Stimulated activated CD4-positive, alpha-beta T cell treated with anti-CD3 and anti-CD28 coated beads, Interleukin-1b, Interleukin-23, amount 100 ng/mL, for 1 hour (primary cell): ENCODE data around the gene HIGD1C.
"Not testable (repeated sequence)": the region's sequence is repeated elsewhere in the genome, so short reads cannot be mapped to it uniquely, and the experiment has no call there.

Source experiments
- DNase-seq, 2 donors: peaks; one replicate each; pipeline ENCODE4 v3.0.0-alpha.2; 2020; ENCODE audit warnings: low read depth in 2 of 2

Gene HIGD1C

DNA sequence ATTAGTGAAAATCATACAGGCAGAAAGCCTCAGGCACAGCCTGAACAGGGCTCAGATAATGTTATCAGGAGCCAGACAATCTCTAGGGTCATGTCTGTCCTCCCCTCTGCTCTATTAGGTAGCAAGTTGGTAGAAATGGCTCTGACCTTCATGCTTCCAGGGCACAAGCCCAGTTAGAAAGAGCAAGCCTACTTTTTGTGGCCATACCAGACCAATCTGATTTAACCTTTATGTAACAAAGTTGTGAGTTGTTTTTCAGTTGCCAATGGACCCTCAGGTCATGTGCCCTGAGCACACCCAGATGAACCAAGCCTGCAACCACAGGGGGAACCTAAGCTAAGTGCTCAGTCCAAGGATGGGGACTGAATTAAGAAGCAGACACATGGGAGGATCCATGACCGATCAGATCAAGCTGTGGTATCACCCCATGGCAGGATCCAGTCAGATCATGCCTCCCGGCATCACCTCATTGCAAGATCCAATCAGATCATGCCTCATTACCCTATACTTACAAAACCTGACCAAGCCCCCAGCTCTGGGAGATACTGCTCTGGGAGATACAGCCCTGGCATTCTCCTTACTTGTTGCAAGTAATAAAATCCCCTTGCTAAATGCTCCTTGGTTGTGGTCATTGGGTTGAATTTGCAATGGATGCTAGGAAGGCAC, 18.8 kb upstream of the HIGD1C start:
- DNase-seq: no peak

GRCh38 chr12:50934371-50934851, 17.9 kb upstream of the HIGD1C start:
- no peak for DNase-seq

DNA sequence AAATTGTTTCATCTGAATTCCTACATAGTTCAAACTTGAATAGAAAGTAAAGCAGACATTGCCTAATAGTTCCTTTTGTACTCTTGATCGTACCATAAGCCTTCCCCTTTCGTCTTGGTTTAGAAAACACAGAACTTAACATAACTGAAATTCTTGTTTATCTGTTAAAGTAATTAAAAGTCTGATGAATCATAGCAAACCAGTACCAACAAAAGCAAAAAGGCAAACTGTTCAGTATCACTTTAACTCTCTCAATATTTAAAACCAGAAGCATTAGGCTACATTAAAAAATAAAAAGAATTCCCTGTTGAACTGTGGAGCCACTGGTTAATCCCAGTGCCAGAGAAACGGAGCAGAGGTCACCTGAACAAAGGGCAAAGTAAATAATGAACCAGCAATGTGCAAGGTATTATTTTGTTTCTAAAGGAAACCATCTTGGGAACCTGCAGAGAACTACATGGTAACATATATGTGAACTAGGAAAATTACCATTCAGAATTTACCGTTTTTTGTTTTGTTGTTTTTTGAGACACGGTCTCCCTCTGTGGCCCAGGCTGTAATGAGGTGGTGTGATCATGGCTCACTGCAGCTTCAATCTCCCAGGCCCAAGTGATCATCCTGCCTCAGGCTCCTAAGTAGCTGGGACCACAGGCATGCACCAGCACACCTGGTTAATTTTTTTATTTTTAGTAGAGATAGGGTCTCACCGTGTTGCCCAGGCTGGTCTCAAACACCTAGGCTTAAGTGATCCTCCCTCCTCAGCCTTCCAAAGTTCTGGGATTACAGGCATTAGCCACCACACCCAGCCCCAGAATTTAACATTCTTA, 17.1 kb upstream of the HIGD1C start:
- DNase-seq: no peak

DNA sequence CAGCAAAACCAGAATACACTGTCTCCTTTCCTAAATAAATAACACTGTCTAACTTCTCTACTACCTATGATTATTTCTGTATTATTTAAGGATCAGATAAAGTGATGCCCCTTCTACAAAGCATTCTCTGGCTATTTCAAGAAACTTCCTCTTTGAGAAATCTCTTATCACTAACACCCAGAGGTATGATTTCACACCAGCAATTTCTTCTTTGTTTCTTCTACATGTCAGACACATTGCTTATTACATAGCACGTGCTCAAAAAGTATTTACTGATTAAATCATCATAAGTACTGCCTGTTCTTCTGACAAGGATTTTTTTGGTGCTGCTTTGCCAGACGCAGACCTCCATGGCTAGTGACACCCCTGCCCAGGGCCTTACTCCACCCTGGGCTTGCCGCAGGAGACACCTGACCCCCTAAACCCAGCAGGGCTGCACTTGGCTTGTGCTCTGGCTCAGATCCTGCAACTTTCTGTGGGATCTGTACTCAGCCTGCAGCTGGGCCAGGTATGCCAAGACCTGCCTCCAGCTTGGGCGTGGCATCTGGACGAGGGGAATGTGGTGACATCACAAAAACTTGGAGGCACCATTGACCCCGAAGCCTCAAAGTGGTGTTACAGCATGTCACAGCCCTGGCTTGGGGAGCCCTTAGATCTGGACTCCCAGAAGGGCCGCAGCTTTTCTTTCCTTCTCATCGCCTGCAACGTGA, 15.4 kb upstream of the HIGD1C start:
- DNase-seq: no peak

GRCh38 chr12:50937653-50938052, 14.7 kb upstream of the HIGD1C start:
- no peak for DNase-seq

DNA sequence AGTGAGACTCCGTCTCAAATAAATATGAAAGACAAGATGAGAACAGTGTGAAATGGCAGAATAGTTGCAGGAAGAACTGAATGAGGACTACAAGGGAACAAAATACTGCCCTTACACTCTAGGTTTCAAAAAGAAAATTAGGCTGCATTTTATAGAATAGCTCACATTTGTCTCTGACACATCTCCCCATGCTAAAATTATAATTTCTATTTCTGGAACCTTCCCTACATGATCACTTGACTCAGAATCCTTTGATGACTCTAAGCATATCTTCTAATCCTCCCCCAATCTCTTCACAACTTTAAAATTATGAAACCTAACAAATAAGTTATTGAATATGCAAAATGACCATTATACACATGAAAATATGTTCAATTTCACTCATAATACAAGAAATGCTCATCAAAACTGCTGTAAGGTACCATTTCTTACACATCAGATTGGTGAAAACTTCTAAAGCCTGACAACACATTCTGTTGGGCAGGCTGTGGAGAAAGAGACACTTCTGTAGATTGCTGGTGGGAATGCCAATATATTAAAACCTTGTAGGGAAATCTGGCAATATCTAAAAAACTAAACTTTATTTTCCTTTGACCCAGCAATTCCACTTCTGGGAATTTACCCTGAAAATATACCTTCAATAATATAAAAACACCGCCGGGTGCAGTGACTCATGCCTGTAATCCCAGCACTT, 4.3 kb upstream of the HIGD1C start:
- no peak for DNase-seq

DNA sequence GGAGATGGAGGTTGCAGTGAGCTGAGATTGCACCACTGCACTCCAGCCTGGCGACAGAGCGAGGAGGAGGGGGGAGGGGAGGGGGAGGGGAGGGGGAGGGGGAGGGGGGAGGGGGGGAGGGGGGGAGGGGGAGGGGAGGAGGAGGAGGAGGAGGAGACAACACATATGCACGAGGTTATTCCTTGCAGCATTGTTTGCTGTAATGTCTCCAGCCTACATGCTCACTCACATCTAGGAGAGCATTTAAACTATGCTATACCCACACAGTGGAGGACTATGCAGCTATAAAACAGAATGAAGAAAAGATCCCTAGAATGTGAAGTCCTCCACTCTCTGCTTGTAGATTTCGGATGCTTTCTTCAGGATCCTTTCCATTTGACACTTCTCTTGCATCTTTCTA, 3.5 kb upstream of the HIGD1C start:
- no peak for DNase-seq

DNA sequence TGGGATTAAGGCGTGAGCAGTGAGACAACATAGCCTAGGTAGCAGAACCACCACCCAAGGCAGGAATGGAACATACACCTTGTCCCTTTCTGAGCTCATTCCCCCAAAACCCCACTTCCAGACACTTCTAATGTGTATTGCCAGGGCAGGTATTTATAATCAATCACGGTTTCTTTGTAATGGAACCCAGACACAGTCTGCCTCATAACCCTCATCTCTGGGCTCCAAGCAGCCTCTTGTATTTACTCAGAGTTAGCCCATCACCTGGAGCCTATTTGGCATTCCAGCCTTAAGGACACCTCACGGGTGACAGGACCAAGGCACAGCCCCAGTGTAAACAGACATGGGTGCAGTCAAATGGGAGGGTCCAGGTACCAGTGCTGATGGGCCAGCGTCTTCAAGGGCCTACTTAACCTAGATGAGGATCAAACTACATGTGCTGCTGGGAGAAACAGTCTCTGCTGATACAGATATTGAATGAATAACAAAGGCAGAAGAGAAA, 2.5 kb upstream of the HIGD1C start:
- no peak for DNase-seq

GRCh38 chr12:50951112-50951511, 1.2 kb upstream of the HIGD1C start:
- DNase-seq: no peak

DNA sequence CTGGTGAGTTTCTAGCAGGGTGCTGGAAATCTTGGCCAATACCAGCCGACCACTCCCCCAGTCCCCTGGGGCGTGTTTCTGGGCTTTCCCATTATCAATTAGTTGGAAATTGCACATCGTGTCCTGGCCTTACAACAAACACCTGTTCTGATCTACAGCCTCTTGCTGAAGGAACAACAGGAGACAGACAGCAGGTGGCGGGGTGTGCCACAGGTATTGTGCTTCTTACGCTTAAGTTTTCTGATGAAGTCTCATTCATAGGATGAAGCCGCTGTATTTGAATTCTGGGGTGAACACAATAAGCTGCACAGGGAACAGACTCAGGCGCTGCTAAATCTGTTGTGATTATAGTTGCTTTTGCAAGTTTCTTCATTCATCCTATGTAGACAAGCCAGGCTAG, 703 bp downstream of the HIGD1C start:
- DNase-seq: no peak

DNA sequence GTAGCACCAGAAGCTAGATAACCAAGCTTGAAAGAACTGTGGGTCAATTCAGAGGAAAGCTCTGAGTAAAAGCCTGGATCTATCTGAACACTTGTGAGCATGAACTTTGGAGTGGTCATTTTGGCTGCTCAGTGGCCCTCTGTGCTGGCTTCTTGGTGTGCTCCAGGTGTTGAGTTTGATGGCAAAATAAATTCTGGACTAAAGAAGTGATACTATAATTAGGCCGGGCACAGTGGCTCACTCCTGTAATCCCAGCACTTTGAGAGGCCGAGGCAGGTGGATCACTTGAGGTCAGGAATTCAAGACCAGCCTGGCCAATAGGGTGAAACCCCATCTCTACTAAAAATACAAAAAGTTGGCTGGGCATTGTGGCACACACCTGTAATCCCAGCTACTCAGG, 2.4 kb downstream of the HIGD1C start:
- DNase-seq: not testable (repeated sequence)

DNA sequence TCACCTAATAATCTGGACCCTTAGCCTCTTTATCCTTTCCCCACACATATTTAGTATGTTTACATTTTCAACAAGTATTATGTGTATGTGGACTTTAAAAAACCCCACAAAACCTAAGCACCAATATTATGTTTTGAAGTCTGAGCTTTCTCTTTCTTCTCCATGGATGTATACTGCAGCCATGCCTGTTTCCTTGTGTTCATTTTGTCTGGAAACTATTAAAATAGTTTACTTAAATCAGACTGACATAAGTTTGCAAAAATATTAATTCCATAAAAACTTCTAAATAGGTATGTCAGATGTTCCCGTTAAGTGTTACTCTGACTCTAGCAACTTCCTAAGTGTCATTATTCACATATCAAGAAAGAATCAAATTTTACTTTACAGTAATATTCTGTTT, 2.9 kb downstream of the HIGD1C start:
- DNase-seq: no peak

- DNase-seq: no peak
Observed at GRCh38 chr12:50955697-50956096, 3.4 kb downstream of the HIGD1C start.

DNA sequence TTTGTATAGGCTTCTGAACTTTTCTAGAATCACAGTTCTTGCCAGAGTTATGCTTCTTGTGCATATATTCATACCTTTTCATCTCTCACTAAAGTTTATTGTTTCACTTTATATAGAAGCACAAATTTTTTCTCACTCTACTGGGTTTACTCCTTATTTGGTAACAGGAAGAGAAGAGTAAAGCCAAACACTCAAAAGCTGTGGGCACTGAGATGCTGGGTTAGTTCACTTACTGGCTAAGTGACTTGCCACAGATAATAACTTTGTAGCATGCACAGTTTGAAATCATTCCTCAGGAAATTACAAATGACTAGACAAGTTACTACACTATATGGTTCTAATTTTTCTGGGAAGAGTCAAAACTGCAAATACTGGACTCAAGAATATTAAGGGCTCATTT, 7.8 kb downstream of the HIGD1C start:
- DNase-seq: no peak

- no peak for DNase-seq
Observed at GRCh38 chr12:50961708-50962107, 9.4 kb downstream of the HIGD1C start.

GRCh38 chr12:50964432-50964831, 12.1 kb downstream of the HIGD1C start:
- no peak for DNase-seq

DNA sequence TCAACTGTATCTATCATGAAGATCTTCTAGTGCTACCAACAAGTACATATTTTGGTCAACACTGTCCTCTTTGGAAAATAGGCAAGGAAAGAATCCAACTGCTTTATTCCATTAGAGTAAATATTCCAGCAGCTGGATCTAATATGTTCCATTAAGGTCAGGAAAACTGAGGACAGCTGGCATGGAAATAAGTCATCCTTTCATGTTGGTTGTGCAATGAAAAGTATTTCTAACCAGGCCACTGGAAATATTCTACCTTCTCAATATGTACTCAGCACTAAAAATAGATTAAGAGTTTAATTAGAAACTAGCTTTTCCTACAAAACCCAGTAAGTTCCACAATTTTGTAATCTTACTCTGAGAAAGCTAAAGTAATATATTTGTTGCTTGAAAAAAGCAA, 19.6 kb downstream of the HIGD1C start:
- no peak for DNase-seq

- no peak for DNase-seq
Observed at GRCh38 chr12:50979369-50980052, 27.2 kb downstream of the HIGD1C start.

DNA sequence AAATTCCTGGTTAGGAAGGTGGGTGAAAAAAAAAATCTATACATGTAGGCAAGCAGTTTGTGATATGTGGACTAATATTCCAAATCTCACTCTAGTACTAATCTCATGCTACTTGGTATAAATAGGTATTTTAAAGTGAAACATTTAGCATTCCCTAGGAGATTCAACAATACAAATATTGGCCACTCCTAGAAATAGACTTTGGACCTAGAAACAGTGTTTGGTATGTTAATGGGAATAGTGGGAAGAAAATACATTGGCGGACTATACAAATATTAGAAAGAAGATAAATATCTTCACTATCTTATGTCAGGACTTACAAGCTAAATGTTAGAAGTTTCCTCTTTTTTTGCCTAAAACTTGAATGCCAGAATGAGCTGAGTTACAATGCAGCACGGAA, 28.2 kb downstream of the HIGD1C start:
- DNase-seq: no peak

GRCh38 chr12:50981319-50982239, 29.2 kb downstream of the HIGD1C start:
- no peak for DNase-seq
